Testis (tissue), 3 donors: Measurements from ENCODE around the gene MACROD2. TPM values are rescaled to one million over a fixed set of nuclear protein-coding genes. Genes with fewer than 3 reads are reported as not detected.

Experiments
- DNase-seq: peaks from one replicate; pipeline ENCODE4 v3.0.0-alpha.2; 2019
- H3K27ac ChIP-seq, 2 donors: fragments of 200-600 bp; sonication (generic); one replicate each; pipeline ENCODE4 v1.5.1; 2019
- H3K27me3 ChIP-seq: fragments of 200-600 bp; sonication (generic); one replicate; pipeline ENCODE4 v1.5.1; 2019
- H3K36me3 ChIP-seq: fragments of 200-600 bp; sonication (generic); one replicate; pipeline ENCODE4 v1.5.1; 2017; ENCODE audit warnings: low read depth; ENCODE audit errors: missing control alignments
- H3K4me1 ChIP-seq: fragments of 200-600 bp; sonication (generic); one replicate; pipeline ENCODE4 v1.5.1; 2019
- H3K4me3 ChIP-seq, 2 donors: fragments of 200-600 bp; sonication (generic); one replicate each; pipeline ENCODE4 v1.5.1; 2017 to 2019
- H3K9me3 ChIP-seq: fragments of 200-600 bp; sonication (generic); one replicate; pipeline ENCODE4 v1.5.1; 2017
- CTCF ChIP-seq, 3 experiments: fragments of 450-650 bp in 2 of 3; fragments of 200-600 bp in 1 of 3; sonication (generic) in 1 of 3; IDR thresholded peaks; one replicate each; pipeline ENCODE4 v1.5.1; 2016 to 2019; ENCODE audit warnings: antibody characterized with exemption in 3 of 3, mild to moderate bottlenecking in 2 of 3, moderate library complexity in 1 of 3
- POLR2A ChIP-seq: fragments of 450-650 bp; IDR thresholded peaks from one replicate; pipeline ENCODE4 v1.6.1; 2017; ENCODE audit warnings: antibody characterized with exemption, mild to moderate bottlenecking, moderate library complexity
- WGBS, 2 donors: methylation state at CpG; one replicate each; pipeline ENCODE4 v1.1.5; 2018; 5-methylcytosine and 5-hydroxymethylcytosine counted together
- intact Hi-C: fragments of 100-400 bp; cut with DNase I; formaldehyde crosslinking; loops from one replicate; pipeline ENCODE4 v1.15.1; 2023; ENCODE audit warnings: low total_unique reads
- polyA plus RNA-seq: library from polyadenylated mRNA; stranded (reverse); fragments of 350-450 nt; fragmentation: Illumina TruSeq; extraction: RNeasy Lipid Tissue Mini Kit (QIAGEN cat#74804); gene quantifications from one replicate; pipeline ENCODE4 v1.2.3, GENCODE V29; 2014; ENCODE audit warnings: low read depth, low replicate concordance; ENCODE audit not compliant: insufficient read depth
- total RNA-seq, 2 donors: library from RNA; depleted of rRNA; stranded (reverse); fragments of >200 nt; gene quantifications; one replicate each; pipeline ENCODE4 v1.2.3, GENCODE V29; 2016

MACROD2 gene
- total and polyA plus RNA-seq, 3 donors from 2014 or later, result 12.6 to 20.6 (median 16.8) TPM

GRCh38 chr20:14191559-14191958, 196.2 kb downstream of the MACROD2 start:
- H3K9me3 ChIP-seq, result no peaks in the 10 kb centered on the region
- no peak overlapping the region for H3K4me3 ChIP-seq
- H3K4me1 ChIP-seq, result no peaks in the 10 kb centered on the region
- no peak for DNase-seq
- H3K27ac ChIP-seq, result no peak overlapping the region
- H3K27me3 ChIP-seq, result no peaks in the 10 kb centered on the region
- intact Hi-C loops, result no loop called here
- H3K36me3 ChIP-seq, result no peaks in the 10 kb centered on the region
- TF ChIP-seq CTCF (IDR thresholded peaks at IDR 0.05), result no peak
- no peak for TF ChIP-seq POLR2A

- no peak for DNase-seq
- Histone ChIP-seq H3K9me3 (no peaks in the 10 kb centered on the region), H3K27ac (no peak overlapping the region), H3K4me1 (no peaks in the 10 kb centered on the region), H3K36me3 (no peaks in the 10 kb centered on the region), H3K27me3 (no peaks in the 10 kb centered on the region), H3K4me3 (no peak overlapping the region)
- TF ChIP-seq CTCF (IDR thresholded peaks at IDR 0.05), result no peak
- no peak for TF ChIP-seq POLR2A
- intact Hi-C loops, result no loop called here
- whole genome bisulfite sequencing, 2 donors, result 90 to 91% methylated on average over 4 of the region's 4 CpGs
Measured at GRCh38 chr20:14193443-14193842, 198.1 kb downstream of the MACROD2 start.

- Histone ChIP-seq H3K9me3 (no peaks in the 10 kb centered on the region), H3K27ac (no peak overlapping the region), H3K4me3 (no peak overlapping the region), H3K36me3 (no peaks in the 10 kb centered on the region), H3K4me1 (no peaks in the 10 kb centered on the region), H3K27me3 (no peaks in the 10 kb centered on the region)
- 76 to 77% methylated on average over 2 of the region's 2 CpGs for WGBS, 2 donors
- intact Hi-C loops, result no loop called here
- no peak for DNase-seq
- no peak for TF ChIP-seq POLR2A
- TF ChIP-seq CTCF (IDR thresholded peaks at IDR 0.05), result no peak
Measured at GRCh38 chr20:14193885-14194284, 198.6 kb downstream of the MACROD2 start.

- Histone ChIP-seq H3K4me1 (no peaks in the 10 kb centered on the region), H3K27ac (no peak overlapping the region), H3K4me3 (no peak overlapping the region), H3K36me3 (no peaks in the 10 kb centered on the region), H3K27me3 (no peaks in the 10 kb centered on the region), H3K9me3 (no peaks in the 10 kb centered on the region)
- no peak for DNase-seq
- TF ChIP-seq CTCF (IDR thresholded peaks at IDR 0.05), result no peak
- no peak for TF ChIP-seq POLR2A
- 61 to 64% methylated on average over 1 of the region's 1 CpG for WGBS, 2 donors
- intact Hi-C loops, result no loop called here
Measured at GRCh38 chr20:14197097-14197496, 201.8 kb downstream of the MACROD2 start.

- Histone ChIP-seq H3K4me3 (no peak overlapping the region), H3K27ac (no peak overlapping the region), H3K9me3 (no peaks in the 10 kb centered on the region), H3K4me1 (no peaks in the 10 kb centered on the region), H3K27me3 (no peaks in the 10 kb centered on the region), H3K36me3 (no peaks in the 10 kb centered on the region)
- intact Hi-C loops, result no loop called here
- 90 to 96% methylated on average over 3 of the region's 3 CpGs for WGBS, 2 donors
- DNase-seq, result no peak
- TF ChIP-seq CTCF (IDR thresholded peaks at IDR 0.05) (no peak), POLR2A (no peak)
Measured at GRCh38 chr20:14198416-14198815, 203.1 kb downstream of the MACROD2 start.
